ENCODE results near the gene ERGIC1.
"Not testable (repeated sequence)": the region's sequence is repeated elsewhere in the genome, so short reads cannot be mapped to it uniquely, and the experiment has no call there.

ERGIC1 gene

DNA sequence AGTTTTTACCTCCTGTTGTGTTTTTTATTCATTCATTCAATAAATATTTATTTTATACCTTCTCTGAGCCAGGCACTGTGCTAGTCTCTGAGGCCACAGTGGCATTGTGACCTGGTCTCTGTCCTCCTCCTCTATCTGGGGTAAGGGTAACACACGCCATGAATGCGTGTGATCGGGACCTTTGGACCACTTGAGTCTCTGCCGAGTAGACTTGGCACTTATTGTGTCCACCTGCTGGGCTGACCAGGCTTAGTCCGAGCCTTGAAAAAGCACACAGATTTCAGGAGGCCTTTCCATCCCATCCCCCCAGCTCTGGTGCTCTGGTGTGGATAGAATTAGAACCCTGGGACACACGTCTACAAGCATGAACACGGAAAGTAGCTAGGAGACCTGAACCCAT is 58.7 kb downstream of the ERGIC1 start:
- Histone ChIP-seq H3K36me3 (ENCODE audit: control insufficient read depth in 1 of 2, insufficient read depth in 2 of 2, low read length in 2 of 2) (peaks cover 0 to 13% of the 10 kb centered on the region in 2 donors), H3K27me3 (ENCODE audit: low read depth, low read length) (no peaks in the 10 kb centered on the region), H3K4me3 (ENCODE audit: low read depth in 1 of 2, low read length in 2 of 2) (peak overlapping the region in 1 of 2 donors; percentile 33), H3K9me3 (ENCODE audit: control insufficient read depth in 1 of 2, low read length in 2 of 2) (no peaks in the 10 kb centered on the region), H3K27ac (ENCODE audit: low read length) (peak overlapping the region; percentile 94), H3K4me1 (ENCODE audit: control insufficient read depth in 1 of 2, insufficient read depth in 2 of 2, low read length in 2 of 2) (peaks cover 0 to 15% of the 10 kb centered on the region in 2 donors)

DNA sequence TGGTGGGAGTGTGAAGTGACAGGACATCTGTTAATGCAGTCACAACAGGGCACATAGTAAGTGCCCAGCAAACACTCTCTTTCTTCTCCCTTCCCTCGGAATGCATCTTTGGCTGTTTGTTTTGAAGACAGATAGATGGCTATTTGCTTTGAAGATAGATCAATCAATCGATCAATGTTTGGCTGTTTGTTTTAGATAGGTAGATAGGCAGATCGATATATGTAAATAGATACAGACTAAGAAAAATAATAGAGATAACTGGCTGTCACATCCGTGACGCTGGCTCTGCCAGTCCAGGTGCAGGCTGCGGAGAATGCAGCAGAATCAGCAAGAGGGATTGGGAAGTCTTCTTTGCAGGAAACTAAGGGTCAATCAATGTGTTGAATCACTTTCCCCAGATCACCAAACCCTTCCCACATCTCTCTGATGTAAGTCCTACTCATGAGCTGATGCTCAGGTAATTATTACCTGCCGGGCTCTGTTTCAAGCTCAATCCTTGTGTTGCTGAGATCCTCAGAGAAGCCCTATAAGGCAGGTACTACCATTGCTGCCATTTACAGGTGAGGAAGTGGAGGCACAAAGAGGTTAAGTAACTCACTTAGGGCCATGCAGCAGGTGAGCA is 60.8 kb downstream of the ERGIC1 start:
- Histone ChIP-seq H3K27me3 (ENCODE audit: low read depth, low read length) (no peaks in the 10 kb centered on the region), H3K9me3 (ENCODE audit: control insufficient read depth in 1 of 2, low read length in 2 of 2) (no peaks in the 10 kb centered on the region), H3K4me3 (ENCODE audit: low read depth in 1 of 2, low read length in 2 of 2) (no peak overlapping the region), H3K27ac (ENCODE audit: low read length) (peak overlapping the region; percentile 99), H3K36me3 (ENCODE audit: control insufficient read depth in 1 of 2, insufficient read depth in 2 of 2, low read length in 2 of 2) (peaks cover 0 to 10% of the 10 kb centered on the region in 2 donors), H3K4me1 (ENCODE audit: control insufficient read depth in 1 of 2, insufficient read depth in 2 of 2, low read length in 2 of 2) (peaks cover 9 to 15% of the 10 kb centered on the region in 2 donors)

DNA sequence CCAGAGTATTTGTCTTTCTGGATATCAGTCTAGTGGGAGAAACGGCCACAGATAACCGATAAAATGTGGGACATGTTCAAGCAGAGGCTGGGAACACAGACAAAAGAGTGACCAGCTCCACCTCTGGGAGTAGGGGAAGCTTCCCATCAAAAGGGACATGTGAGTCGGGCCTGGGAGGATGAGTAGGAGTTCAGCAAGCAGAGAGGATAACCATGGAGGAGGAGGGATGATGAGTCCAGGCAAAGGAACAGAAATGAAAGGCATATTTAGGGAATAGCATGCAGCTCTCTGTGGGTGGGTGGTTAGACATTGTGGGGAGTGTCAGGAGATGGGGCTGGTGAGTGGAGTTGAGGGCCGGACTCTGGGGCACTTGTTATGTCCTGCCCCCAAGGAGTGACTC is 61.5 kb downstream of the ERGIC1 start:
- H3K9me3 ChIP-seq (ENCODE audit: control insufficient read depth in 1 of 2, low read length in 2 of 2): no peaks in the 10 kb centered on the region
- H3K36me3 ChIP-seq (ENCODE audit: control insufficient read depth in 1 of 2, insufficient read depth in 2 of 2, low read length in 2 of 2): peaks cover 0 to 8% of the 10 kb centered on the region in 2 donors
- peak overlapping the region; percentile 99 for H3K27ac ChIP-seq (ENCODE audit: low read length)

DNA sequence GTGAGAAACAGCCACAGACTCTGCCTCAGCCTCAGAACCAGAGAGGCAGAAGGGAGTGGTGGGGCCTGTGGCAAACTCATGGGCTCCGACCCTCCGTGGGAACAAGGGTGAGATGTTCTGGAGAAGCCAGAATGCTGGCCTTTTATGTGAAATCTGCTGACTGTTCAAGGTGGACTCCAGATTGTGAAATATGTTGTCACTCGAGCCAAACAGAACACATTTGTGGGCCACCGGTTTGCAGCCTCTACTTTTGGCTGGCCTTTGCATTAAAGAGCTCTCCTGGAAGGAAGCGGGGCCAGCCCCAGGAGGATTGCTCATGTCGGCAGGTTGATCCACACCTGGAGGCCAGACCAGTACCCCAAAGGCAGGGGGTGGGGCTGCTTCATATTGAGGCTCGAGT is 62.4 kb downstream of the ERGIC1 start:
- Histone ChIP-seq H3K36me3 (ENCODE audit: control insufficient read depth in 1 of 2, insufficient read depth in 2 of 2, low read length in 2 of 2) (peaks cover 0 to 8% of the 10 kb centered on the region in 2 donors), H3K27me3 (ENCODE audit: low read depth, low read length) (no peaks in the 10 kb centered on the region), H3K4me3 (ENCODE audit: low read depth in 1 of 2, low read length in 2 of 2) (peak overlapping the region in 1 of 2 donors; percentile 42), H3K27ac (ENCODE audit: low read length) (peak overlapping the region; percentile 99), H3K4me1 (ENCODE audit: control insufficient read depth in 1 of 2, insufficient read depth in 2 of 2, low read length in 2 of 2) (peaks cover 9 to 15% of the 10 kb centered on the region in 2 donors), H3K9me3 (ENCODE audit: control insufficient read depth in 1 of 2, low read length in 2 of 2) (no peaks in the 10 kb centered on the region)

More for the DNA sequence above, 61.5 kb downstream of the ERGIC1 start:
- Histone ChIP-seq H3K27me3 (ENCODE audit: low read depth, low read length) (no peaks in the 10 kb centered on the region), H3K4me1 (ENCODE audit: control insufficient read depth in 1 of 2, insufficient read depth in 2 of 2, low read length in 2 of 2) (peaks cover 9 to 15% of the 10 kb centered on the region in 2 donors), H3K4me3 (ENCODE audit: low read depth in 1 of 2, low read length in 2 of 2) (no peak overlapping the region)

DNA sequence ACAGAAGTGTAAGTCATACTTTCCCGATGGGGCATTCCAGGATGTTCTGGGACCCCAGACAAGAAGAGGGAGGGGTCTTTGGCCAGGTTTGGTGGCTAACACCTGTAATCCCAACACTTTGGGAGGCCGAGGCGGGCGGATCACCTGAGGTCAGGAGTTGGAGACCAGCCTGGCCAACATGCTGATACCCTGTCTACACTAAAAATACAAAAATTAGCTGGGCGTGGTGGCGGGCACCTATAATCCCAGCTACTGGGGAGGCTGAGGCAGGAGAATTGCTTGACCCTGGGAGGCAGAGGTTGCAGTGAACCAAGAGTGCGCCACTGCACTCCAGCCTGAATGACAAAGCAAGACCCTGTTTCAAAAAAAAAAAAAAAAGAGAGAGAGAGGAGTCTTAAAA is 63.0 kb downstream of the ERGIC1 start:
- H3K9me3 ChIP-seq (ENCODE audit: control insufficient read depth in 1 of 2, low read length in 2 of 2); H3K36me3 ChIP-seq (ENCODE audit: control insufficient read depth in 1 of 2, insufficient read depth in 2 of 2, low read length in 2 of 2); H3K27me3 ChIP-seq (ENCODE audit: low read depth, low read length): not testable (repeated sequence)
- Histone ChIP-seq H3K4me3 (ENCODE audit: low read depth in 1 of 2, low read length in 2 of 2) (peak overlapping the region; percentile 42 to 45), H3K4me1 (ENCODE audit: control insufficient read depth in 1 of 2, insufficient read depth in 2 of 2, low read length in 2 of 2) (peaks cover 9 to 15% of the 10 kb centered on the region in 2 donors), H3K27ac (ENCODE audit: low read length) (peak overlapping the region; percentile 99)

DNA sequence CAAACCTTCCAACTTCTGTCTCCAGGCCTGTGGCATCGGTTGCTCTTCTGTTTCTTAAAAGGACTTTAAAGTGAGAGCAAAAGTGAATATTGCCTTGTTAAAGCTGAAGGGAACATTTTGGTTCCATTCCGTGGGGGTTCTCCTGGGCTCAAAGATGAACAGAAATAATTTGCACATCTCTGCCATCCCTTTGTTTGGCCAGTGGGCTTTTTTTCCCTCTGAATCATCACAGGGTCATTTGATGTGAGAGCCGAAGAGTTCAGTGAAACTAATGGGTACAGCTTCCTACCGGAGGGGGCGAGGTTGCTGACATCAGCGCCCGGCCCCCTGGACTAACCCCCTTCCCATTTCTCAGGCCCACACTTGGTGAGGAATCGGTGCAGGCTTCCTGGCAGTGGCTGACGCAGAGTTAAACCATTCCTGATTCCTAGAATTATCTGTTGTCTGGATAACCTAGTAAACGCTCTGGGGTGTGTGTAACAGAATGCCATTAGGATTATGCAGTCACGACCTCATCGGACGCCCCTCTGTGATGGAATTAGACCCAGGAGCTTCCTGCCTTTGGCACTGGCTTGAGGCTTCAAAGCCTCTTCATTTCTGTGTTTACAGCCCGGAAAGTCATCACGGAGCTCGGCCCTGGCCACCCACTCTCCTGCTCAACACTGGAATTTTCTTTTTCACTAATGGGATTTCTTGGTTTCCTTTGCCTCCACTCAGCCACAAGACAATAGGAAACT is 63.6 kb downstream of the ERGIC1 start:
- peak overlapping the region; percentile 42 to 45 for H3K4me3 ChIP-seq (ENCODE audit: low read depth in 1 of 2, low read length in 2 of 2)
- H3K9me3 ChIP-seq (ENCODE audit: control insufficient read depth in 1 of 2, low read length in 2 of 2): no peaks in the 10 kb centered on the region
- peak overlapping the region; percentile 99 for H3K27ac ChIP-seq (ENCODE audit: low read length)
- H3K36me3 ChIP-seq (ENCODE audit: control insufficient read depth in 1 of 2, insufficient read depth in 2 of 2, low read length in 2 of 2): peaks cover 0 to 8% of the 10 kb centered on the region in 2 donors
- no peaks in the 10 kb centered on the region for H3K27me3 ChIP-seq (ENCODE audit: low read depth, low read length)
- H3K4me1 ChIP-seq (ENCODE audit: control insufficient read depth in 1 of 2, insufficient read depth in 2 of 2, low read length in 2 of 2): peaks cover 9 to 11% of the 10 kb centered on the region in 2 donors

DNA sequence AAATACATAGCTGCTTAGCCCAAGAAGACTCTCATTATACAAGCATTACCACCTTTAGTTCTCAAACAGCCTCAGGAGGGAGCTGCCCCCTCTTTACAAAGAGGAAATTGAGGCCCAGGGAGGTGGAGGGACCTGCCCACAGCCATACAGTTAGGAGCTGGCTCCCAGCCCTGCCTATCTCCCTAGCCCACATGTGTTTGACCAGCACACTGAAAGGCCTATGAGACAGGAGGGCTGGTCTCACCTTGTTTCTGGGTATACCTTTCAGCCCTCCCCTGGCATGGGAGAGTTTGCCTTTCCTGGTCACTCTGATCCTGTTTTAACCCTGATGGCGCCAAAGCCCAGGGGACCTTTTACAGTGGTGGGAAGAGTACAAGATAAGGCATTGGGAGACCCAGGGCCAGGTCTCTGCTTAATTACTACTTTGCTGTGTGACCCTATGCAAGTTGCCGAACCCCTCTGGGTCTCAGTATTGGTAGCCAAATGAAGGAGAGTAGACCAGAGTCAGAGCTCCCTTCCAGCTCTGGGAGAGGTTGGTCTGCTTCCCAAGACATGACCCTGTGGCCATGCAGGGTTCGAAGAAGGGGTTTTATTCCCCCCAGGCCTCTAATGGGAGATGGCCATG is 64.3 kb downstream of the ERGIC1 start:
- Histone ChIP-seq H3K27me3 (ENCODE audit: low read depth, low read length) (no peaks in the 10 kb centered on the region), H3K27ac (ENCODE audit: low read length) (peak overlapping the region; percentile 99), H3K4me1 (ENCODE audit: control insufficient read depth in 1 of 2, insufficient read depth in 2 of 2, low read length in 2 of 2) (peaks cover 13 to 14% of the 10 kb centered on the region in 2 donors), H3K9me3 (ENCODE audit: control insufficient read depth in 1 of 2, low read length in 2 of 2) (no peaks in the 10 kb centered on the region), H3K36me3 (ENCODE audit: control insufficient read depth in 1 of 2, insufficient read depth in 2 of 2, low read length in 2 of 2) (peaks cover 0 to 8% of the 10 kb centered on the region in 2 donors), H3K4me3 (ENCODE audit: low read depth in 1 of 2, low read length in 2 of 2) (peak overlapping the region in 1 of 2 donors; percentile 42)

DNA sequence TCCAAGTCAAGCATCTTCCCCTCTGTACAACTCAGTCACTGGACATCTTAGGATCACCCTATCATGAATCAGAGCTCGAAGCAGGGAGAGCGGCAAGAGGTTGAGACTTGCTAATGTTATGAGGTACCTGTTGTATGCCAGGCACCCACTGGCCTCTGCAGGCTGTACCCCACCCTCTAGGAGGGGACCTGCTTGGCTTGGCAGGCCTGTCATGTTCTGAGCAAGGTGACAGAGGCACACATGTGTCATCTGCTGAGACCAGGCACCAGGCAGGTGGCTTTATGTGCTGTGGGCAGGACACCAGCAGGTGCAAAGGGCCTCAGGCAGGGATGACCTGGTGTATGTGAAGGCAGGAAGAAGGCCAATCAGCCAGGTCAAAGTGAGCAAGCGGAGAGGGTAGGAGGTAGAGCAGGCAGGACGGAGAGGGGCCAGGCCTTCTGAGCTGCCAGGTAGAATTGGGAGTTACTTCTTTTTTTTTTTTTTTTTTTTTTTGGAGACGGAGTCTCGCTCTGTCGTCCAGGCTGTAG is 64.9 kb downstream of the ERGIC1 start:
- no peaks in the 10 kb centered on the region for H3K27me3 ChIP-seq (ENCODE audit: low read depth, low read length)
- H3K27ac ChIP-seq (ENCODE audit: low read length): peak overlapping the region; percentile 99
- peaks cover 0 to 8% of the 10 kb centered on the region in 2 donors for H3K36me3 ChIP-seq (ENCODE audit: control insufficient read depth in 1 of 2, insufficient read depth in 2 of 2, low read length in 2 of 2)
- peak overlapping the region in 1 of 2 donors; percentile 42 for H3K4me3 ChIP-seq (ENCODE audit: low read depth in 1 of 2, low read length in 2 of 2)
- H3K9me3 ChIP-seq (ENCODE audit: control insufficient read depth in 1 of 2, low read length in 2 of 2): no peaks in the 10 kb centered on the region
- H3K4me1 ChIP-seq (ENCODE audit: control insufficient read depth in 1 of 2, insufficient read depth in 2 of 2, low read length in 2 of 2): peaks cover 14 to 19% of the 10 kb centered on the region in 2 donors

DNA sequence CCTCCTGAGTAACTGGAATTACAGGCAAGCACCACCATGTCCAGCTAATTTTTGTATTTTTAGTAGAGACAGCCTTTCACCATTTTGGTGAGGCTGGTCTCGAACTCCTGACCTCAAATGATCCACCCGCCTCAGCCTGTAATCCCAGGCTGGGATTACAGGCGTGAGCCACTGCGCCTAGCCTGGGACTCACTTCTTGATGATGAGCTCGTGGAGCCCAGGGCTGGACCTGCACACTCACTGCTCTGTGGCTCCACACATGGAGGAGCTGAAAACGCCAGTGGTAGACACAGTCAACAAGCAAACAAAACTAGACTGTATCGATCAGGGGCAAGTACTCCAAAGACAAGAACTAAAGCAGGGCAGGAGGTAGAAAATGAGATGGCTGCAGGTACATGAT is 65.4 kb downstream of the ERGIC1 start:
- H3K27me3 ChIP-seq (ENCODE audit: low read depth, low read length): no peaks in the 10 kb centered on the region
- peaks cover 0 to 8% of the 10 kb centered on the region in 2 donors for H3K36me3 ChIP-seq (ENCODE audit: control insufficient read depth in 1 of 2, insufficient read depth in 2 of 2, low read length in 2 of 2)
- H3K9me3 ChIP-seq (ENCODE audit: control insufficient read depth in 1 of 2, low read length in 2 of 2): no peaks in the 10 kb centered on the region
- H3K4me1 ChIP-seq (ENCODE audit: control insufficient read depth in 1 of 2, insufficient read depth in 2 of 2, low read length in 2 of 2): peaks cover 14 to 24% of the 10 kb centered on the region in 2 donors
- no peak overlapping the region for H3K27ac ChIP-seq (ENCODE audit: low read length)
- no peak overlapping the region for H3K4me3 ChIP-seq (ENCODE audit: low read depth in 1 of 2, low read length in 2 of 2)

DNA sequence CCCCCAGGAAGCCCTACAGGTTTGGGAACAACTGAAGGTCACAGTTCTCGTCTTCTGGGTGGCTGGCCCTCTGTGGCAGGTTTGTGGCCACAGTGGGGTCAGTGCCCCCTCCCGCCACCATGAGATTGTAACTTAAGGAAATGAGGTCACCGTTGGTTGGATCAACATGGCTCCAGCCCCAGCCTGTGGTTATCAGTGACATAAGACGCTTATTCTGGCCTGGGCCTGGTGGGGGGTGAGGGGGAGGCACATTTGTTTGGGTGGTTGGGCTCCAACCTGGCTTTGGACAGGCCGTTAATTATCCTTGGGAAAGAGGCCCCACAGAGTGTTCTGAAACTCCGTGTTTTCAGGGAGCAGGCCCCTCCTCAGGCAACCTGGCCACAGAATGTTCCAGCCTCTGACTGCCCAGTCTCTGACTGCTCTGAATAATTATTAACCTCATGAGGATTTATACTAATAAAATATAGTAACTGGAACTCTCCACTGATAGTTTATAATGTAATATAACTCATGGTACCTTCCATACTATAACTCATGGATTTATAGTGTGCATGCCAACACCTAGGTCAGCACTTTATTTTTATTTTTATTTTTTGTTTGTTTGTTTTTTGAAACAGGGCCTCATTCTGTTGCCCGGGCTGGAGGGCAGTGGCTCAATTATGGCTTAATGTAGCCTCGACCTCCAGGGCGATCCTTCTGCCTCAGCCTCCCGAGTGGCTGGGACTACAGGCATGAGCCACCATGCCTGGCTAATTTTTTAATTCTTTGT is 67.1 kb downstream of the ERGIC1 start:
- Histone ChIP-seq H3K4me1 (ENCODE audit: control insufficient read depth in 1 of 2, insufficient read depth in 2 of 2, low read length in 2 of 2) (peaks cover 18 to 31% of the 10 kb centered on the region in 2 donors), H3K27ac (ENCODE audit: low read length) (peak overlapping the region; percentile 97), H3K36me3 (ENCODE audit: control insufficient read depth in 1 of 2, insufficient read depth in 2 of 2, low read length in 2 of 2) (peaks cover 0 to 8% of the 10 kb centered on the region in 2 donors), H3K27me3 (ENCODE audit: low read depth, low read length) (no peaks in the 10 kb centered on the region), H3K9me3 (ENCODE audit: control insufficient read depth in 1 of 2, low read length in 2 of 2) (no peaks in the 10 kb centered on the region), H3K4me3 (ENCODE audit: low read depth in 1 of 2, low read length in 2 of 2) (no peak overlapping the region)
